ENCODE results near the gene GTF3C2.
A peak's percentile ranks its signal among the peaks of the same experiment; 100 is the strongest.
"Not testable (repeated sequence)": the region's sequence is repeated elsewhere in the genome, so short reads cannot be mapped to it uniquely, and the experiment has no call there.

The GTF3C2 gene

DNA sequence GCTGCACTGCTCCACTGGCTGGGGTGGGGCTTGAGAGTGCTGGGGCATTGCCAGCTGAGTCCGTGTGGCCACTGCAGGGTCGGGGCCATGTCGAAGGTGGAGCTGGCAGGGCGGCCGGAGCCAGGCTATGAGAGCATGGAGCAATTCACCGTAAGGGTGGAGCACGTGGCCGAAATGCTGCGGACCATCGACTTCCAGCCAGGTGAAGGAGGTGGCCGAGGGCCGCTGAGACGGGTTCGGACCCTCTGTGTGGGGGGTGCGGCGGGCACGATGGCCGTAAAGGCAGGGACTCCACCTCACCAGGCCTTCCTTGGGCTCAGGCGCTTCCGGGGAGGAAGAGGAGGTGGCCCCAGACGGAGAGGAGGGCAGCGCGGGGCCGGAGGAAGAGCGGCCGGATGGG lies 50.4 kb downstream of the GTF3C2 start:
- no peak overlapping the region for H3K27ac ChIP-seq (replicated peaks)
- DNase-seq (ENCODE audit: low read depth in 1 of 2, low spot score in 1 of 2): no peak
- TF ChIP-seq POLR2AphosphoS5 (IDR thresholded peaks at IDR 0.05; ENCODE audit: low read depth) (no peak), CTCF (IDR thresholded peaks at IDR 0.05; ENCODE audit: insufficient read depth, low read length) (no peak), GABPA (IDR thresholded peaks at IDR 0.05; ENCODE audit: low read depth) (no peak), SPI1 (IDR thresholded peaks at IDR 0.05; ENCODE audit: borderline replicate concordance, low read depth) (no peak), REST (IDR thresholded peaks at IDR 0.05; ENCODE audit: insufficient replicate concordance, low read depth) (no peak)
- H3K4me3 ChIP-seq (replicated peaks; ENCODE audit: insufficient read depth, low read length): no peak overlapping the region
- peaks cover 12% of the 10 kb centered on the region for H3K27me3 ChIP-seq (ENCODE audit: insufficient read depth, poor library complexity, severe bottlenecking)

DNA sequence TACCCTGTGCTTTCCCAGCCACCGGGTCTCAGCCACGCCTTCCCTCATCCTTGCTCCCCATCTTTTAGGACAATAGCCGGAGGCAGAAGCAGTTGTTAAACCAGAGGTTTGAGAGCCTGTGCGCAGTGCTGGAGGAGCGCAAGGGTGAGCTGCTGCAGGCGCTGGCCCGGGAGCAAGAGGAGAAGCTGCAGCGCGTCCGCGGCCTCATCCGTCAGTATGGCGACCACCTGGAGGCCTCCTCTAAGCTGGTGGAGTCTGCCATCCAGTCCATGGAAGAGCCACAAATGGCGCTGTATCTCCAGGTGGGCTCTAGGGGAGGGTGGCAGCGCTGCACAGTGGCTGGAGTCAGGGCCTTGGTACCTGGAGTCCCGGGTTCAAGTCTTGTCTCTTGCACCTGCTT lies 51.0 kb downstream of the GTF3C2 start:
- no peak for DNase-seq (ENCODE audit: low read depth in 1 of 2, low spot score in 1 of 2)
- Histone ChIP-seq H3K27me3 (ENCODE audit: insufficient read depth, poor library complexity, severe bottlenecking) (peaks cover 12% of the 10 kb centered on the region), H3K27ac (replicated peaks) (no peak overlapping the region), H3K4me3 (replicated peaks; ENCODE audit: insufficient read depth, low read length) (no peak overlapping the region)
- TF ChIP-seq SPI1 (IDR thresholded peaks at IDR 0.05; ENCODE audit: borderline replicate concordance, low read depth): no peak
- no peak for TF ChIP-seq GABPA (IDR thresholded peaks at IDR 0.05; ENCODE audit: low read depth)
- no peak for TF ChIP-seq REST (IDR thresholded peaks at IDR 0.05; ENCODE audit: insufficient replicate concordance, low read depth)
- no peak for TF ChIP-seq CTCF (IDR thresholded peaks at IDR 0.05; ENCODE audit: insufficient read depth, low read length)
- no peak for TF ChIP-seq POLR2AphosphoS5 (IDR thresholded peaks at IDR 0.05; ENCODE audit: low read depth)

DNA sequence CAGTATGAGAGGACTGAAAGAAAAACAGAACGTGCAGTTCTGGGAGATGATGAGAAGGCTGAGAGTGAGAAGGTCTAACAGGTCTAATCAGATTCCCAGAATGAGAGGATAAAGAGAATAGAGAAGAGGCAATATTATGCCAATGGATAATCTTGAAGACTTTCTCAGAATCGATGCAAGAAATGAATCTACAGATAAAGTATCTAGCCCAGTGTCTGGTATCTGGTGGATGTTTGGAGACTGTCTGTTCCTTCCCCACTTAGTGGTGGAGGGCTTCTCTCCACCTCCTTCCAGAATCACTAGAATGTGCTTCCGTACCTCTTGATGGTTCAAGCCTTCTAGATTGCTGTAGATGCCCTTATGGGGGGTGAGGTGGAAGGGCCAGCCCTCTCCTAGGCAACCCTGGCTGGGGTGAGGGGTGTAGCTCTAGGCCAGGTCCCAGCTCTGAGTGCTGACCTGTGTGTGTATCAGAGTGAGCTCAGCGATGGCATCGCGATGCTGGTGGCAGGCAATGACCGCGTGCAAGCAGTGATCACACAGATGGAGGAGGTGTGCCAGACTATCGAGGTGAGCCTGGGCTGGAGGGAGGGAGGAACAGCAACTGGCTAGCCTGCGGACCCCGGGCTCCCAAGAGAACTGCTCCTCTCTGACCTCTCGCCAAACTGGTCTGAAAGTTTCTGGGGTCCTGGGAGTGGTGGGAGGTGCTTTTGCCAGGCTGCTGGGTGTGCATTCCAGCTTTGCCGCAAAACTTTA lies 51.9 kb downstream of the GTF3C2 start:
- peaks cover 12% of the 10 kb centered on the region for H3K27me3 ChIP-seq (ENCODE audit: insufficient read depth, poor library complexity, severe bottlenecking)
- DNase-seq (ENCODE audit: low read depth in 1 of 2, low spot score in 1 of 2): no peak
- TF ChIP-seq POLR2AphosphoS5 (IDR thresholded peaks at IDR 0.05; ENCODE audit: low read depth) (no peak), SPI1 (IDR thresholded peaks at IDR 0.05; ENCODE audit: borderline replicate concordance, low read depth) (no peak)
- no peak overlapping the region for H3K4me3 ChIP-seq (replicated peaks; ENCODE audit: insufficient read depth, low read length)
- H3K27ac ChIP-seq (replicated peaks): no peak overlapping the region

DNA sequence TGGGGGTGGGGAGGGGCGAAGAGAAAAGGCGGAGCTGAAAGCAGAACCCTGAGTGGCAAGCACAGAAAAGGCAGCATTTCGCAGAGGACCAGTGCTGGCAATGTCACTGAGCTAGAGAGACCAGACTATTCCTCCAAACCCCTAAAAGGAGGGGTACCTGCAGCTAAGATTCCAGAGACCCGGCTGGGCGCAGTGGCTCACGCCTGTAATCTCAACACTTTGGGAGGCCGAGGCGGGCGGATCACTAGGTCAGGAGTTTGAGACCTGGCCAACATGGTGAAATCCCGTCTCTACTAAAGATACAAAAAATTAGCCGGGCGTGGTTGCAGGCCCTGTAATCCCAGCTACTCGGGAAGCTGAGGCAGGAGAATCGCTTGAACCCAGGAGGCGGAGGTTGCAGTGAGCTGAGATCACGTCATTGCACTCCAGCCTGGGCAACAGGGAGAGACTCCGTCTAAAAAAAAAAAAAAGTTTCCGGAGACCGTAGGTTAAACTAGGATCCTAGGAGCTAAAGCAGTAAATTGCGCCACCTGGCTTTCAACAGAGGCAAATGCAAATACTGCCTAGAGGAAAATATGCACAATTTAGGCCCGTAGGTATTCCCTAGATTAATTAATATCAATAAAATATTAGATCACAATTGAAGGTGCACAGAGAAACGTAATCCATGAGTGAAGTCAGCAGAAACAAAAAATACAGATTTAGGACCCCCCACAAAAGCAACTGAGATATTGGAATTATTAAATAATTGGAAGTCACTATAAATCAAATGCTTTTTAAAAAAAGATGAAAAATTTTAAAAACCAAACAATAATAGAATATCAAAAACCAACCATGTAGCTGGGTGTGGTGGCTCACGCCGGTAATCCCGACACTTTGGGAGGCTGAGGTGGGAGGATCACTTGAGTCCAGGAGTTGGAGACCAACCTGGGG lies 53.2 kb downstream of the GTF3C2 start:
- TF ChIP-seq CTCF (IDR thresholded peaks at IDR 0.05; ENCODE audit: insufficient read depth, low read length) (peak; percentile 74), SPI1 (IDR thresholded peaks at IDR 0.05; ENCODE audit: borderline replicate concordance, low read depth) (no peak), REST (IDR thresholded peaks at IDR 0.05; ENCODE audit: insufficient replicate concordance, low read depth) (no peak), POLR2AphosphoS5 (IDR thresholded peaks at IDR 0.05; ENCODE audit: low read depth) (no peak)
- peak; percentile 60 to 74 for DNase-seq (ENCODE audit: low read depth in 1 of 2, low spot score in 1 of 2)
- no peak overlapping the region for H3K27ac ChIP-seq (replicated peaks)
- H3K4me3 ChIP-seq (replicated peaks; ENCODE audit: insufficient read depth, low read length): peak overlapping the region; percentile 23
- H3K27me3 ChIP-seq (ENCODE audit: insufficient read depth, poor library complexity, severe bottlenecking): peaks cover 12% of the 10 kb centered on the region

DNA sequence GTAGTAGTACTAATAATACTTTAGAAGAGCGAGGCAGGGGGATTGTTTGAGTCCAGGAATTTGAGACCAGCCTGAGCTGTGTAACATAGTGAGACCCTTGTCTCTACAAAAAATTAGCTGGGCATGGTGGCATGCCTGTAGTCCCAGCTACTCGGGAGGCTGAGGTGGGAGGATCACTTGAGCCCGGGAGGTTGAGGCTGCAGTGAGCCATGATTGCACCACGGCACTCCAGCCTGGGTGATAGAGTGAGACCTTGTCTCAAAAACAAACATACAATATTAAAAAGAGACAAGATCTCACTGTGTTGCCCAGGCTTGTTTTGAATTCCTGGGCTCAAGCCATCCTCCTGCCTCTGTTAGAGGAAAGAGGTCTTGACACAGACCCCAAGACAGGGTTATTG lies 56.0 kb downstream of the GTF3C2 start:
- DNase-seq (ENCODE audit: low read depth in 1 of 2, low spot score in 1 of 2); H3K4me3 ChIP-seq (replicated peaks; ENCODE audit: insufficient read depth, low read length); H3K27me3 ChIP-seq (ENCODE audit: insufficient read depth, poor library complexity, severe bottlenecking); H3K27ac ChIP-seq (replicated peaks): not testable (repeated sequence)
